ENCODE data around the gene FREM1.

DNA sequence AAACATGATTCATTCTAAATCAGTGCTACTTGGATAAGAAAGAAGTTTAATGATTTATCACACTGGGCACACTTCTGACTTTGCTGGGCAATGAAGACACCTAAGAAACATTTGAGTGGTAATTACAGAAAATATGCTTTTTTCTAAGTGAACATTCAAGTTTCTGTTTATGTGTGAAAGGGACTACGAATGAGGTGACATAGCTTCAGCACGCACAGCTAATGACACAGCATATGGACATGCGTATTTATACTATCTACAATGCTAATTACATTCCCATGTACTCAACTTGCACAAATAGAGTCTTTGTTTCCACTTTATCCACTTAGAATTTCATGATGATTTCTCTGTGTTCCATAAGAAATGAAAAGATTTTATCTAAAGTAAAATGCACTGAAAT lies 40.6 kb downstream of the FREM1 start:
- TF ChIP-seq, protein P1, sequence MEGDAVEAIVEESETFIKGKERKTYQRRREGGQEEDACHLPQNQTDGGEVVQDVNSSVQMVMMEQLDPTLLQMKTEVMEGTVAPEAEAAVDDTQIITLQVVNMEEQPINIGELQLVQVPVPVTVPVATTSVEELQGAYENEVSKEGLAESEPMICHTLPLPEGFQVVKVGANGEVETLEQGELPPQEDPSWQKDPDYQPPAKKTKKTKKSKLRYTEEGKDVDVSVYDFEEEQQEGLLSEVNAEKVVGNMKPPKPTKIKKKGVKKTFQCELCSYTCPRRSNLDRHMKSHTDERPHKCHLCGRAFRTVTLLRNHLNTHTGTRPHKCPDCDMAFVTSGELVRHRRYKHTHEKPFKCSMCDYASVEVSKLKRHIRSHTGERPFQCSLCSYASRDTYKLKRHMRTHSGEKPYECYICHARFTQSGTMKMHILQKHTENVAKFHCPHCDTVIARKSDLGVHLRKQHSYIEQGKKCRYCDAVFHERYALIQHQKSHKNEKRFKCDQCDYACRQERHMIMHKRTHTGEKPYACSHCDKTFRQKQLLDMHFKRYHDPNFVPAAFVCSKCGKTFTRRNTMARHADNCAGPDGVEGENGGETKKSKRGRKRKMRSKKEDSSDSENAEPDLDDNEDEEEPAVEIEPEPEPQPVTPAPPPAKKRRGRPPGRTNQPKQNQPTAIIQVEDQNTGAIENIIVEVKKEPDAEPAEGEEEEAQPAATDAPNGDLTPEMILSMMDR (IDR thresholded peaks at IDR 0.05): no peak
- no peak for TF ChIP-seq ZFX (IDR thresholded peaks at IDR 0.05; ENCODE audit: borderline replicate concordance)

Data from 22Rv1 (cell line).